H1 (cell line): ENCODE measurements around the gene AGR3. TPM values are rescaled to one million over a fixed set of nuclear protein-coding genes. Genes with fewer than 3 reads are reported as not detected.

Experiments used
- CTCF ChIA-PET: fragments of 300-600 bp; sonication (Branson Sonifier 250); formaldehyde crosslinking; loops from one replicate; lab custom pipeline; 2021; ENCODE audit not compliant: partially characterized antibody; lab: Charles Lee
- POLR2A ChIA-PET: fragments of 300-600 bp; sonication (Branson Sonifier 250); formaldehyde crosslinking; loops from one replicate; lab custom pipeline; 2021; ENCODE audit warnings: inconsistent platforms; ENCODE audit not compliant: partially characterized antibody; lab: Charles Lee
- DNase-seq, 2 experiments: peaks; one replicate each; pipeline versions ENCODE4 v3.0.0 to v3.0.0-alpha.2; 2010 to 2022; ENCODE audit warnings: low spot score in 2 of 2, low read depth in 1 of 2, mixed read lengths in 1 of 2
- FAIRE-seq: peaks from 2 replicates; lab custom pipeline; 2011; peaks lifted over from hg19 to GRCh38; lab: Jason Lieb, UNC
- H2AFZ ChIP-seq: 2 replicates; pipeline ENCODE4 v1.8.1; 2012; ENCODE audit warnings: low read length, inconsistent platforms
- H2AK5ac ChIP-seq: 2 replicates; pipeline ENCODE4 v1.6.1; 2013; ENCODE audit warnings: low read depth, low read length
- H2BK120ac ChIP-seq: replicated peaks from 2 replicates; pipeline ENCODE3; 2013; ENCODE audit warnings: low read depth, low read length, inconsistent platforms
- H2BK12ac ChIP-seq: 2 replicates; pipeline ENCODE4 v1.6.1; 2013; ENCODE audit warnings: low read depth, low read length
- H2BK15ac ChIP-seq: 2 replicates; pipeline ENCODE4 v1.6.1; 2013; ENCODE audit warnings: low read length
- H2BK20ac ChIP-seq: 2 replicates; pipeline ENCODE4 v1.6.1; 2013; ENCODE audit warnings: low read length
- H2BK5ac ChIP-seq: 2 replicates; pipeline ENCODE4 v1.6.1; 2013; ENCODE audit warnings: low read depth, low read length
- H3K14ac ChIP-seq: 2 replicates; pipeline ENCODE4 v1.6.1; 2013; ENCODE audit warnings: inconsistent platforms; ENCODE audit not compliant: insufficient read length
- H3K18ac ChIP-seq: 2 replicates; pipeline ENCODE4 v1.6.1; 2013; ENCODE audit warnings: low read length; ENCODE audit errors: extremely low read depth
- H3K23ac ChIP-seq: 2 replicates; pipeline ENCODE4 v1.6.1; 2013; ENCODE audit warnings: inconsistent platforms; ENCODE audit not compliant: insufficient read length
- H3K23me2 ChIP-seq: 2 replicates; pipeline ENCODE4 v1.6.1; 2013; ENCODE audit warnings: low read depth, low read length
- H3K27ac ChIP-seq: 2 replicates; pipeline ENCODE4 v1.6.1; 2011; ENCODE audit warnings: low read depth, low read length, inconsistent platforms
- H3K27me3 ChIP-seq, 4 experiments: replicated peaks in 1 of 4; 1 replicate in 1 of 4; 2 replicates in 3 of 4; pipeline versions ENCODE4 v1.6.1 to v1.8.1; 2011 to 2013; ENCODE audit warnings: low read length in 3 of 4, mild to moderate bottlenecking in 3 of 4, inconsistent platforms in 2 of 4, mixed read lengths in 2 of 4, moderate library complexity in 1 of 4; ENCODE audit not compliant: control insufficient read depth in 3 of 4, insufficient read depth in 3 of 4; ENCODE audit errors: extremely low read depth in 1 of 4
- H3K36me3 ChIP-seq, 4 experiments: 2 replicates each; pipeline versions ENCODE4 v1.6.1 to v1.8.1; 2011 to 2013; ENCODE audit warnings: mild to moderate bottlenecking in 4 of 4, low read length in 3 of 4, moderate library complexity in 2 of 4, control low read depth in 1 of 4, inconsistent platforms in 1 of 4; ENCODE audit not compliant: insufficient read depth in 4 of 4, control insufficient read depth in 2 of 4
- H3K4ac ChIP-seq: replicated peaks from 2 replicates; pipeline ENCODE3; 2013; ENCODE audit warnings: low read length, low read depth, mixed read lengths, inconsistent platforms; ENCODE audit not compliant: insufficient read length
- H3K4me1 ChIP-seq, 4 experiments: replicated peaks in 1 of 4; 1 replicate in 1 of 4; 2 replicates in 3 of 4; pipeline versions ENCODE4 v1.6.1 to v1.8.1; 2011 to 2013; ENCODE audit warnings: low read length in 3 of 4, inconsistent platforms in 2 of 4, mixed read lengths in 1 of 4; ENCODE audit not compliant: insufficient read depth in 4 of 4, control insufficient read depth in 3 of 4
- H3K4me2 ChIP-seq, 2 experiments: 2 replicates each; pipeline versions ENCODE4 v1.6.1 to v1.8.1; 2011 to 2013; ENCODE audit warnings: low read depth in 2 of 2, low read length in 2 of 2, control low read depth in 1 of 2, inconsistent platforms in 1 of 2, mild to moderate bottlenecking in 1 of 2; ENCODE audit not compliant: insufficient read depth in 1 of 2
- H3K4me3 ChIP-seq, 4 experiments: fragments of 200-600, 300-600 bp in 1 of 4; sonication (generic), shearing (Covaris generic), sonication (Bioruptor Twin) in 1 of 4; 2 replicates each; pipeline versions ENCODE4 v1.5.1 to v1.8.1; 2011 to 2016; ENCODE audit warnings: low read length in 4 of 4, low read depth in 3 of 4, control low read depth in 2 of 4, inconsistent platforms in 2 of 4, mild to moderate bottlenecking in 2 of 4, mixed read lengths in 1 of 4, moderate library complexity in 1 of 4; ENCODE audit not compliant: insufficient read depth in 2 of 4; ENCODE audit errors: extremely low read depth in 1 of 4
- H3K56ac ChIP-seq: replicated peaks from 2 replicates; pipeline ENCODE3; 2013; ENCODE audit warnings: low read depth, mild to moderate bottlenecking, mixed read lengths, low read length, inconsistent platforms; ENCODE audit not compliant: insufficient read length
- H3K79me1 ChIP-seq: 2 replicates; pipeline ENCODE4 v1.6.1; 2013; ENCODE audit warnings: low read depth, low read length, control low read depth
- H3K79me2 ChIP-seq, 2 experiments: 2 replicates each; pipeline versions ENCODE4 v1.6.1 to v1.8.1; 2012 to 2013; ENCODE audit warnings: low read length in 2 of 2, mild to moderate bottlenecking in 2 of 2, inconsistent platforms in 1 of 2; ENCODE audit not compliant: insufficient read depth in 2 of 2, control insufficient read depth in 1 of 2
- H3K9ac ChIP-seq, 4 experiments: replicated peaks in 1 of 4; 1 replicate in 1 of 4; 2 replicates in 3 of 4; pipeline versions ENCODE4 v1.6.1 to v1.8.1; 2011 to 2013; ENCODE audit warnings: low read depth in 3 of 4, low read length in 3 of 4, control low read depth in 2 of 4, mild to moderate bottlenecking in 2 of 4, moderate library complexity in 2 of 4, inconsistent platforms in 1 of 4; ENCODE audit errors: extremely low read depth in 1 of 4
- H3K9me3 ChIP-seq, 2 experiments: 2 replicates each; pipeline versions ENCODE4 v1.6.1 to v1.8.1; 2012 to 2013; ENCODE audit warnings: mild to moderate bottlenecking in 2 of 2, moderate library complexity in 2 of 2, control low read depth in 1 of 2, inconsistent platforms in 1 of 2, low read depth in 1 of 2, low read length in 1 of 2, mixed read lengths in 1 of 2; ENCODE audit not compliant: insufficient read depth in 2 of 2
- H4K20me1 ChIP-seq, 2 experiments: replicated peaks in 1 of 2; 2 replicates each; pipeline versions ENCODE3 to v1.8.1; 2011 to 2013; ENCODE audit warnings: inconsistent platforms in 2 of 2, low read length in 2 of 2, mild to moderate bottlenecking in 1 of 2; ENCODE audit not compliant: insufficient read depth in 2 of 2, control insufficient read depth in 1 of 2
- H4K5ac ChIP-seq: 2 replicates; pipeline ENCODE4 v1.6.1; 2013; ENCODE audit warnings: low read length, low read depth, mixed read lengths, inconsistent platforms; ENCODE audit not compliant: insufficient read length
- H4K8ac ChIP-seq: 2 replicates; pipeline ENCODE4 v1.8.0; 2013; ENCODE audit warnings: mild to moderate bottlenecking, moderate library complexity, low read length, inconsistent platforms; ENCODE audit not compliant: insufficient read depth; ENCODE audit errors: extremely low read depth
- H4K91ac ChIP-seq: replicated peaks from 2 replicates; pipeline ENCODE3; 2013; ENCODE audit warnings: low read length, mixed read lengths, inconsistent platforms; ENCODE audit not compliant: insufficient read length
- BACH1 ChIP-seq: IDR thresholded peaks from 2 replicates; pipeline ENCODE4 v1.6.1; 2012; ENCODE audit warnings: low read length, improper control_type of control experiment
- BCL11A ChIP-seq, 2 experiments: IDR thresholded peaks; one replicate each; pipeline ENCODE4 v1.6.1; 2011; ENCODE audit warnings: low read depth in 2 of 2, low read length in 2 of 2, mild to moderate bottlenecking in 2 of 2
- HDAC2 ChIP-seq, 2 experiments: fragments of 300-600 bp in 1 of 2; sonication (generic) in 1 of 2; IDR thresholded peaks; 2 replicates each; pipeline ENCODE4 v1.6.1; 2011 to 2012; ENCODE audit warnings: low read depth in 2 of 2, low read length in 2 of 2, mild to moderate bottlenecking in 2 of 2, moderate library complexity in 2 of 2, borderline replicate concordance in 1 of 2, inconsistent platforms in 1 of 2
- JUND ChIP-seq: IDR thresholded peaks from 2 replicates; pipeline ENCODE4 v1.6.1; 2011; ENCODE audit warnings: mild to moderate bottlenecking, improper control_type of control experiment, low read length
- KDM5A ChIP-seq: fragments of 200-600 bp; IDR thresholded peaks from 2 replicates; pipeline ENCODE4 v1.7.1; 2012; ENCODE audit warnings: mild to moderate bottlenecking, low read length, inconsistent platforms, mixed read lengths
- RAD21 ChIP-seq, 2 experiments: IDR thresholded peaks in 1 of 2; conservative IDR thresholded peaks in 1 of 2; 2 replicates each; pipeline ENCODE4 v1.6.1; 2011; ENCODE audit warnings: low read depth in 2 of 2, low read length in 2 of 2, improper control_type of control experiment in 1 of 2, inconsistent platforms in 1 of 2, mild to moderate bottlenecking in 1 of 2, moderate library complexity in 1 of 2
- RBBP5 ChIP-seq: IDR thresholded peaks from 2 replicates; pipeline ENCODE4 v1.7.1; 2012; ENCODE audit warnings: low read depth, mild to moderate bottlenecking, inconsistent platforms, low read length, moderate library complexity, borderline replicate concordance
- RNF2 ChIP-seq: fragments of 200-900, 300-1000 bp; sonication (generic); IDR thresholded peaks from 2 replicates; pipeline ENCODE4 v1.7.1; 2016; ENCODE audit warnings: borderline replicate concordance, low read depth, mild to moderate bottlenecking, antibody characterized with exemption, low read length; ENCODE audit not compliant: poor library complexity, severe bottlenecking; ENCODE audit errors: missing control alignments
- SP2 ChIP-seq: IDR thresholded peaks from 2 replicates; pipeline ENCODE4 v1.6.1; 2012; ENCODE audit warnings: mild to moderate bottlenecking, low read length, inconsistent platforms
- SUZ12 ChIP-seq: fragments of 200-600 bp; sonication (generic); IDR thresholded peaks from 2 replicates; pipeline ENCODE4 v1.6.1; 2012; ENCODE audit warnings: mild to moderate bottlenecking, inconsistent platforms, low read length, moderate library complexity, mixed read lengths
- ZNF274 ChIP-seq: IDR thresholded peaks from 2 replicates; pipeline ENCODE4 v1.7.0; 2012; ENCODE audit warnings: low read length, borderline replicate concordance; ENCODE audit errors: extremely low read depth
- WGBS, 2 experiments: shearing (Covaris generic) in 1 of 2; methylation state at CpG; one replicate each; pipeline versions ENCODE4 v1.1.6 to v1.1.7; 2013 to 2015; ENCODE audit warnings: low lambda C conversion rate in 2 of 2, mixed read lengths in 2 of 2, inconsistent platforms in 1 of 2, low coverage in 1 of 2, missing lambda C conversion rate in 1 of 2; ENCODE audit not compliant: insufficient replicate concordance in 2 of 2, insufficient coverage in 1 of 2, insufficient read length in 1 of 2; ENCODE audit errors: extremely low coverage in 1 of 2, missing lambda C conversion rate in 1 of 2; 5-methylcytosine and 5-hydroxymethylcytosine counted together
- polyA plus RNA-seq, 7 experiments: library from polyadenylated mRNA; depleted of rRNA in 3 of 7; stranded (reverse) in 5 of 7; unstranded in 2 of 7; fragments of >200 nt in 5 of 7; fragments of 200-250 nt in 2 of 7; gene quantifications; 1 replicate in 5 of 7; 2 replicates in 1 of 7; 4 replicates in 1 of 7; pipeline versions ENCODE4 v1.2.1 to v1.2.3, GENCODE V29; 2011 to 2013; ENCODE audit warnings: missing spikeins in 2 of 7, mixed read lengths in 2 of 7
- total RNA-seq: library from RNA; stranded (reverse); fragmentation: NEBNext Ultra II Directional; extraction: Animal tissue kit (Norgen Biotek cat#: 25700); gene quantifications from 2 replicates; pipeline ENCODE4 v1.2.1, GENCODE V29; 2021

AGR3 gene
- total and polyA plus RNA-seq, 2 of the 8 experiments (the other 6 are each of a cell fraction or from before 2014, with no cell fraction given), result not detected

DNA sequence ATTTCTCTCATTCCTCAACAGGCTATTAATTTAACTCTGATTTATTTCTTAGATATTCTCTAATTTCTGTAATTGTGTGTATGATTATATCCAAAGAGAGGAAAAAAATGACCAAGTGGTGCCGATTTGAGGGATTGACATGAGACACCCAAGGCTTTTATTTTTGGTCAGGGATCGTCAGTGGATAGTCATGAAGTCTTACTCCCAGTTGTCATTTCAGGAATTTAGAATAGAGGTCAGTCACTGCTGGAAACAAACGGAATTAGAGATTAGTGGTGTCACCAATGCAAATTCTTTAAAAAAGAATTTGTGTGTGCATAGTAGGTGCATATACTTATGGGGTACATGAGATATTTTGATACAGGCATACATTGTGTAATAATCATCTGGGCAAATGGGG, 26.8 kb upstream of the AGR3 start:
- H3K4me1 ChIP-seq, result peaks cover 1 to 6% (median 3%) of the 10 kb centered on the region in 4 experiments; a peak in 3 of 7 replicates
- no peaks in the 10 kb centered on the region for H3K79me1 ChIP-seq
- FAIRE-seq (no peak), DNase-seq (no peak)
- H3K18ac ChIP-seq, result no peak overlapping the region
- no peak overlapping the region for H2BK5ac ChIP-seq
- H2BK15ac ChIP-seq, result no peak overlapping the region
- H3K9ac ChIP-seq, result no peak overlapping the region
- no peak overlapping the region for H3K14ac ChIP-seq
- H2BK20ac ChIP-seq, result no peak overlapping the region
- no peak overlapping the region for H2BK12ac ChIP-seq
- no peak overlapping the region for H3K23ac ChIP-seq
- H3K4me3 ChIP-seq, result no peak overlapping the region
- H2AFZ ChIP-seq, result no peak overlapping the region
- no peak overlapping the region for H2AK5ac ChIP-seq
- no peak overlapping the region for H2BK120ac ChIP-seq
- H3K4ac ChIP-seq, result no peak overlapping the region
- no peaks in the 10 kb centered on the region for H3K23me2 ChIP-seq
- POLR2A ChIA-PET, result no interaction called here
- no peak overlapping the region for H4K8ac ChIP-seq
- CTCF ChIA-PET, result interaction anchor here (0.7 to 3.4 kb wide), 4 partner anchors 9 to 107 kb away, joined by 3 to 17 read pairs (median 4); no protein-coding TSS in a partner anchor
- H4K91ac ChIP-seq, result no peak overlapping the region
- H3K36me3 ChIP-seq, result no peaks in the 10 kb centered on the region
- no peak overlapping the region for H4K5ac ChIP-seq
- H3K4me2 ChIP-seq, result no peak overlapping the region
- H3K56ac ChIP-seq, result no peak overlapping the region
- no peaks in the 10 kb centered on the region for H3K27me3 ChIP-seq
- H3K9me3 ChIP-seq, result no peaks in the 10 kb centered on the region
- no peak overlapping the region for H3K27ac ChIP-seq
- TF ChIP-seq RBBP5 (no peak), RNF2 (no peak), BCL11A (IDR thresholded peaks at IDR 0.05; ENCODE audit: low read depth in 2 of 2, low read length in 2 of 2) (no peak), BACH1 (no peak), HDAC2 (IDR thresholded peaks at IDR 0.05; ENCODE audit: borderline replicate concordance in 1 of 2, low read depth in 2 of 2, low read length in 2 of 2) (no peak), SUZ12 (no peak), ZNF274 (no peak), JUND (no peak), RAD21 (IDR thresholded peaks at IDR 0.05 in 1 of 2, conservative IDR thresholded peaks at IDR 0.05 in 1 of 2; ENCODE audit: low read depth in 2 of 2, low read length in 2 of 2) (no peak), KDM5A (no peak), SP2 (no peak)
- no peaks in the 10 kb centered on the region for H3K79me2 ChIP-seq
- whole genome bisulfite sequencing, 2 experiments, result 85% methylated on average over 3 of the region's 3 CpGs; no CpG with 5 or more reads in 1 of the 2 experiments
- no peaks in the 10 kb centered on the region for H4K20me1 ChIP-seq
